Heart left ventricle (tissue), 16 donors: ENCODE results near the gene SLC35A2. TPM values are rescaled to one million over a fixed set of nuclear protein-coding genes. Genes with fewer than 3 reads are reported as not detected.
A peak's percentile ranks its signal among the peaks of the same experiment; 100 is the strongest.
"Not testable (repeated sequence)": the region's sequence is repeated elsewhere in the genome, so short reads cannot be mapped to it uniquely, and the experiment has no call there.

ENCODE experiments used
- ATAC-seq, 4 donors: fragments of 200-7000 bp; cut with Tn5 transposase; one replicate each; pipeline ENCODE4 v1.9.1; 2020 to 2022; ENCODE audit warnings: moderate library complexity in 4 of 4, mild to moderate bottlenecking in 3 of 4, moderate number of reproducible peaks in 1 of 4
- DNase-seq, 5 donors: peaks; one replicate each; pipeline ENCODE4 v3.0.0-alpha.2; 2020
- H3K27ac ChIP-seq, 12 donors: fragments of 200-600 bp; sonication (generic) in 4 of 12; one replicate each; pipeline versions ENCODE4 v1.5.0 to v1.8.0; 2016 to 2022; ENCODE audit warnings: mild to moderate bottlenecking in 2 of 12
- H3K27me3 ChIP-seq, 9 donors: fragments of 200-600 bp; sonication (generic) in 2 of 9; one replicate each; pipeline versions ENCODE4 v1.5.1 to v1.8.0; 2016 to 2022; ENCODE audit warnings: mild to moderate bottlenecking in 3 of 9
- H3K36me3 ChIP-seq, 9 donors: fragments of 200-600 bp; sonication (generic) in 2 of 9; one replicate each; pipeline versions ENCODE4 v1.5.0 to v1.8.0; 2018 to 2022; ENCODE audit warnings: mild to moderate bottlenecking in 2 of 9
- H3K4me1 ChIP-seq, 12 donors: fragments of 200-600 bp; sonication (generic) in 4 of 12; one replicate each; pipeline versions ENCODE4 v1.5.0 to v1.8.0; 2016 to 2022; ENCODE audit warnings: mild to moderate bottlenecking in 3 of 12
- H3K4me3 ChIP-seq, 12 donors: fragments of 200-600 bp; sonication (generic) in 4 of 12; one replicate each; pipeline versions ENCODE4 v1.5.0 to v1.8.0; 2017 to 2022; ENCODE audit warnings: mild to moderate bottlenecking in 9 of 12, moderate library complexity in 4 of 12
- H3K9me3 ChIP-seq, 12 donors: fragments of 200-600 bp; sonication (generic) in 4 of 12; one replicate each; pipeline versions ENCODE4 v1.5.0 to v1.8.0; 2016 to 2022; ENCODE audit warnings: mild to moderate bottlenecking in 1 of 12
- POLR2A ChIP-seq, 2 donors: fragments of 450-650 bp; IDR thresholded peaks; one replicate each; pipeline ENCODE4 v1.6.1; 2017; ENCODE audit warnings: antibody characterized with exemption in 2 of 2, mild to moderate bottlenecking in 2 of 2, moderate library complexity in 2 of 2
- WGBS, 4 donors: extraction: QIAGEN DNeasy Blood & Tissue Kit in 2 of 4; methylation state at CpG; one replicate each; pipeline versions ENCODE4 v1.1.5 to v1.1.7; 2013 to 2018; 5-methylcytosine and 5-hydroxymethylcytosine counted together
- intact Hi-C, 10 donors: fragments of 100-400 bp; cut with DNase I; formaldehyde crosslinking; loops; one replicate each; pipeline versions ENCODE4 v1.11.1 to v1.14.2; 2022
- polyA plus RNA-seq, 2 donors: library from polyadenylated mRNA; stranded (reverse); fragments of 200-250 nt; gene quantifications; one replicate each; pipeline ENCODE4 v1.2.3, GENCODE V29; 2013
- total RNA-seq, 9 donors: library from RNA; depleted of rRNA in 2 of 9; stranded (reverse); fragments of >200 nt in 2 of 9; fragmentation: NEBNext Ultra II Directional in 3 of 9; extraction: Animal tissue kit (Norgen Biotek cat#: 25700) in 3 of 9; gene quantifications; one replicate each; pipeline versions ENCODE4 v1.1.0 to v1.2.4, GENCODE V29; 2016 to 2023
- TF ChIP-seq, protein P1 (sequence below), 12 donors: fragments of 200-600 bp; sonication (generic) in 4 of 12; IDR thresholded peaks; one replicate each; pipeline versions ENCODE4 v1.5.0 to v1.8.0; 2018 to 2022; ENCODE audit warnings: antibody characterized with exemption in 12 of 12, mild to moderate bottlenecking in 5 of 12
- donor health status: ischemic (EF 13 %, LVEDD 7.1; RV severe dilation, severe dysfunction).
- donor health status: healthy with polysubstance abuse.
- donor health status: DM: no; HTN: yes; CAD: no.
- donor health status: DM: no; HTN: no; CAD: no.
- donor health status: ischemic (EF 25% LVEDD 6.9; RV normal size, moderate dysfunction).
- donor health status: ischemic (EF 25% LVEDD 5.7; RV mildly dilated, moderate dysfunction).
- donor health status: healthy.
- donor health status: DM: yes; HTN: yes; CAD: no.
- donor health status: ischemic (EF 35%, LVEDD 5.7; RV mildly dilated, moderate dysfunction).
- donor health status: nonischemic (EF 11% LVEDD 7.7; RV severe dilation, severe dysfunction).
- donor health status: DM: yes; HTN: yes; CAD: no.
- donor health status: PGD.
- donor health status: ischemic (EF 29% LVEDD 5.4; RV normal size, mild dysfunction).
- donor health status: nonischemic (EF 23%, LVEDD 6.1; RV moderate dilation, normal function).

Gene SLC35A2
- total and polyA plus RNA-seq, 11 donors: 6.1 to 28.5 (median 14.4) TPM

DNA sequence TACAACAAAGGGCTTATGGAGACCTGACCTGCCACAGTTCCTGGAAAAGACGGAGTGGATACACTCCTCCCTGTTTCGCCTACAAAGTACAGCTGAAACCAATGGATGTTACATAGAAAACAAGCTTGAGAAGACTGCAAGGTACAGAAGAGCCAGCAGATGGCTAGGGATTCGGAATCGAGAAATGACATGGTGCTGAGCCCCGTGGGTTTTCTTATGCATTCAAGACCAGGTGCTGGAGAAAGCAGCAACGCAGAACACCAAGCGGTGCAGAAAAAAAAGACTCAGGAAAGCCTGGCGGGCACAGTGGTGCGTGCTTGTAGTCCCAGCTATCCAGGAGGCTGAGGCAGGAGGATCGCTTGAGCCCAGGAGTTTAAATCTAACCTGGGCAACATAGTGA lies 27.7 kb downstream of the SLC35A2 start:
- Histone ChIP-seq H3K27ac (no peak overlapping the region), H3K27me3 (no peaks in the 10 kb centered on the region), H3K9me3 (no peaks in the 10 kb centered on the region), H3K36me3 (no peaks in the 10 kb centered on the region), H3K4me3 (no peak overlapping the region), H3K4me1 (no peaks in the 10 kb centered on the region)
- DNase-seq (no peak), ATAC-seq (no peak)
- intact Hi-C loops: no loop called here
- 73 to 77% (median 75%) methylated on average over 10 of the region's 10 CpGs for WGBS, 4 donors
- TF ChIP-seq, protein P1, sequence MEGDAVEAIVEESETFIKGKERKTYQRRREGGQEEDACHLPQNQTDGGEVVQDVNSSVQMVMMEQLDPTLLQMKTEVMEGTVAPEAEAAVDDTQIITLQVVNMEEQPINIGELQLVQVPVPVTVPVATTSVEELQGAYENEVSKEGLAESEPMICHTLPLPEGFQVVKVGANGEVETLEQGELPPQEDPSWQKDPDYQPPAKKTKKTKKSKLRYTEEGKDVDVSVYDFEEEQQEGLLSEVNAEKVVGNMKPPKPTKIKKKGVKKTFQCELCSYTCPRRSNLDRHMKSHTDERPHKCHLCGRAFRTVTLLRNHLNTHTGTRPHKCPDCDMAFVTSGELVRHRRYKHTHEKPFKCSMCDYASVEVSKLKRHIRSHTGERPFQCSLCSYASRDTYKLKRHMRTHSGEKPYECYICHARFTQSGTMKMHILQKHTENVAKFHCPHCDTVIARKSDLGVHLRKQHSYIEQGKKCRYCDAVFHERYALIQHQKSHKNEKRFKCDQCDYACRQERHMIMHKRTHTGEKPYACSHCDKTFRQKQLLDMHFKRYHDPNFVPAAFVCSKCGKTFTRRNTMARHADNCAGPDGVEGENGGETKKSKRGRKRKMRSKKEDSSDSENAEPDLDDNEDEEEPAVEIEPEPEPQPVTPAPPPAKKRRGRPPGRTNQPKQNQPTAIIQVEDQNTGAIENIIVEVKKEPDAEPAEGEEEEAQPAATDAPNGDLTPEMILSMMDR (IDR thresholded peaks at IDR 0.05): no peak
- no peak for TF ChIP-seq POLR2A (IDR thresholded peaks at IDR 0.05)

DNA sequence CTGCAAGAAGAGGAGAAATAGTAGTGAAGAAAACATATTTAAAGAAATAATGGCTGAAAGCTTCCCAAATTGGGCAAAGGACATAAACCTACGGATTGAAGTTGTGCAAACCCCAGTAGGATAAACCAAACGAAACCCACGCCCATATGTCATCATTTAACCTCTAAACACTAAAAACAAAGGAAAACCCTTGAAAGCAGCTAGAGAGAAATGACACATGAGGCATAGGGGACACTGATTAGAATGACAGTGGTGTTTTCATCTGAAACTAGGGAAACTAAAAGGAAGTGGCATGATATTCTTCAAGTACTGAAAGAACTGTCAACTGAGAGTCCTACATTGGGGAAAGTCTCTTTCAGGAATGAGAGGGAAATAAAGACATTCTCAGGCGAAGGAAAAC lies 34.5 kb downstream of the SLC35A2 start:
- H3K4me3 ChIP-seq, ATAC-seq, H3K36me3 ChIP-seq, DNase-seq, intact Hi-C loops, H3K9me3 ChIP-seq, H3K27ac ChIP-seq, H3K4me1 ChIP-seq, H3K27me3 ChIP-seq: not testable (repeated sequence)
- WGBS, 4 donors: 40 to 81% (median 63%) methylated on average over 4 of the region's 4 CpGs

DNA sequence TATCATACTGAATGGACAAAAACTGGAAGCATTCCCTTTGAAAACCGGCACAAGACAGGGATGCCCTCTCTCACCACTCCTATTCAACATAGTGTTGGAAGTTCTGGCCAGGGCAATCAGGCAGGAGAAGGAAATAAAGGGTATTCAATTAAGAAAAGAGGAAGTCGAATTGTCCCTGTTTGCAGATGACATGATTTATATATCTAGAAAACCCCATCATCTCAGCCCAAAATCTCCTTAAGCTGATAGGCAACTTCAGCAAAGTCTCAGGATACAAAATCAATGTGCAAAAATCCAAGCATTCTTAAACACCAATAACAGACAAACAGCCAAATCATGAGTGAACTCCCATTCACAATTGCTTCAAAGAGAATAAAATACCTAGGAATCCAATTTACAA lies 39.4 kb downstream of the SLC35A2 start:
- H3K36me3 ChIP-seq, H3K27me3 ChIP-seq, H3K9me3 ChIP-seq, H3K27ac ChIP-seq, H3K4me3 ChIP-seq, ATAC-seq, intact Hi-C loops, H3K4me1 ChIP-seq, DNase-seq: not testable (repeated sequence)
- WGBS, 4 donors: 66 to 72% (median 68%) methylated on average over 1 to 2 of the region's 2 CpGs

DNA sequence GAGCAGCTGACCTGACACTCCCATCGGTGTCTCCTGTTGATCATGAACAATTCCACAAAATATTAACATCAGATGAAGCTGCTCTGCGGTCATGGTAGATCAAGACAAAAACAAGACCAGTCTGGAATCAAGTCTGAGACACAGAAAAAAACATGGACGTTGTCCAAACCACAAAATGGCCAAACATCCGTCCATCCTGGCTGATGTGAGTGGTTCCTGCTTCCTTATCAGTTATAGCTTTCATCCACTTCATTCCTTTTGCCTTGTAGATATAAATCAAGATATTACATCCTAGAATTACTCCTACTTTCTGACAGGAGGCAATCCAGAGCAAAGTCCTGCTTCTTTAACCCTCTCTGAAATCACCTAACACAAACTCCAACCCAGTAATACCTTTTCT lies 47.2 kb downstream of the SLC35A2 start:
- Histone ChIP-seq H3K36me3 (no peaks in the 10 kb centered on the region), H3K27me3 (no peaks in the 10 kb centered on the region), H3K27ac (no peak overlapping the region), H3K4me1 (no peaks in the 10 kb centered on the region), H3K4me3 (no peak overlapping the region), H3K9me3 (no peaks in the 10 kb centered on the region)
- DNase-seq (no peak), ATAC-seq (no peak)
- TF ChIP-seq, protein P1 (IDR thresholded peaks at IDR 0.05): no peak
- TF ChIP-seq POLR2A (IDR thresholded peaks at IDR 0.05): no peak
- intact Hi-C loops: no loop called here
- 52 to 61% (median 53%) methylated on average over 4 of the region's 4 CpGs for WGBS, 4 donors

DNA sequence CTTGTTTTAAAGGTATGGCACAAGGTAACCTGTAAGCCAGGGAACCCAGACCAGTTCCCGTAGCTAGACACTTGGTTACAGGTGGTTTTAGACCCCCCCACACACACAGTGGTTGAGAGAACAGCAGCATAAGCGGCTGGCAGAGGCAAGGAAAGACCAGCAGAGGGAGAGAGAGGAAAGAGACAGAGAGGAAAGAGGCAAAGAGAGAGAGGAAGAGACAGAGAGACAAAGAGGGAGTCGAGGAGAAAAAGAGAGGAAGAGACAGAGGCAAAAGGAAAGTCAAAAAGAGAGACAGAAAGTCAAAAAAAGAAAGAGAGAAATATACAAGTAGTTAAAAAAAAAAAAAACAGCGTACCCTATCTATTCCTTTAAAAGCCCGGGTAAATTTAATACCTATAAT lies 56.5 kb downstream of the SLC35A2 start:
- no peak for ATAC-seq
- 41 to 55% (median 49%) methylated on average over 5 of the region's 5 CpGs for WGBS, 4 donors

DNA sequence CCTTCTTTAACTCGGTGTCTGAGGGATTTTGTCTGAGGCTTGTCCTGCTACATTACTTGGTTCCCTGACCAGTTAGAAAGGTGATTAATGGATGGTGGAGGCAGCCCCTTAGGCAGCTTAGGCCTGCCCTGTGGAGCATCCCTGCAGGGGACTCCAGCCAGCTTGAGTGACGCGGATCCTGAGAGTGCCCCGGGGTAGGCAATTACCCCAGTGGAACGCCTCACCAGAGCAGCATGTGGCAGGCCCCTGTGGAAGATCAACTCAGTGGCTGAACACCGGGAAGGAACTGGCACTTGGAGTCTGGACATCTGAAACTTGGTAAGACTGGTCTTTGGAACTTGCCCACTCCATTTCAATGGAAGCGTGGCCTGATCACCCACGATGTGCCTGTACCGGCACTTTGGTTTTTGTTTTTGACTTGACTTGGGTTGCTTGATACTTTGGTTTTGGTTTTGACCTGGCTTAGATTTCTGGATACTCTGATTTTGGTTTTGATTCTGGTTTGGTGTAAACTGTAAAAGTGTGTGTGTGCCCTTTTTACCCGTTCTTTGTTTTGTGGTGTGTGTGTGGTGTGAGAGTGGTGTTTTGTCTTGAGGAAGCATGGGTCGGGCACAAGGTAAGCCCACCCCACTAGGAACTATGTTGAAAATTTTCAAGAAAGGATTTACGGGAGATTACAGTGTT lies 57.2 kb downstream of the SLC35A2 start:
- ATAC-seq, DNase-seq, intact Hi-C loops, H3K9me3 ChIP-seq, H3K27ac ChIP-seq, H3K27me3 ChIP-seq, H3K36me3 ChIP-seq, H3K4me1 ChIP-seq, H3K4me3 ChIP-seq: not testable (repeated sequence)
- 86 to 91% (median 87%) methylated on average over 12 of the region's 12 CpGs for WGBS, 4 donors

More for the DNA sequence above, 56.5 kb downstream of the SLC35A2 start:
- DNase-seq: no peak
- Histone ChIP-seq H3K4me3 (no peak overlapping the region), H3K4me1 (no peaks in the 10 kb centered on the region), H3K27ac (no peak overlapping the region), H3K9me3 (peaks cover 0 to 7% (median 0%) of the 10 kb centered on the region in 12 donors), H3K27me3 (peaks cover 0 to 7% (median 0%) of the 10 kb centered on the region in 9 donors), H3K36me3 (no peaks in the 10 kb centered on the region)
- intact Hi-C loops: no loop called here
- TF ChIP-seq, protein P1 (IDR thresholded peaks at IDR 0.05): peak in 1 of 12 donors; percentile 3
- TF ChIP-seq POLR2A (IDR thresholded peaks at IDR 0.05): no peak

DNA sequence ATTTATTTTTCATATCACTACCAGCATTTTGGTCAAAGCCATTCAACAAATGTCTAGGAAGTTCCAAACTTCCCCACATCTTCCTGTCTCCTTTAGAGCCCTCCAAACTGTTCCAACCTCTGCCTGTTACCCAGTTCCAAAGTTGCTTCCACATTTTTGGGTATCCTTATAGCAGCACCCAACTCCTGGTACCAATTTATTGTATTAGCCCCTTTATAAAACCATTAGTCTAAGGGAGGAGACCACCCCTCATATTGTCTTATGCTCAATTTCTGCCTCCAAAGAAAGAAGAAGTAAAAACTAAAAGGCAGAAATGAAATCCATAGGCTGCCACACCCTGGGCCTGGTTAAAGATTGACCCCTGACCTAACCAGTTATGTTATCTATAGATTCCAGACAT lies 58.0 kb downstream of the SLC35A2 start:
- H3K4me3 ChIP-seq, intact Hi-C loops, H3K36me3 ChIP-seq, H3K9me3 ChIP-seq, DNase-seq, ATAC-seq, H3K27ac ChIP-seq, H3K4me1 ChIP-seq: not testable (repeated sequence)
- H3K27me3 ChIP-seq: peaks cover 0 to 12% (median 0%) of the 10 kb centered on the region in 9 donors
